Neuronal stem cell (in vitro differentiated cells): ENCODE measurements around the gene DOCK4.

Source experiments
- DNase-seq: peaks from one replicate; pipeline ENCODE4 v3.0.0-alpha.2; 2013; ENCODE audit warnings: low spot score
- H2AFZ ChIP-seq: one replicate; pipeline ENCODE4 v1.6.1; 2013; ENCODE audit warnings: mild to moderate bottlenecking, low read length, inconsistent platforms
- H2AK5ac ChIP-seq: 2 replicates; pipeline ENCODE4 v1.6.1; 2013; ENCODE audit warnings: low read depth, mild to moderate bottlenecking, inconsistent platforms, low read length, moderate library complexity, mixed read lengths
- H2BK120ac ChIP-seq: 2 replicates; pipeline ENCODE4 v1.6.1; 2013; ENCODE audit warnings: low read depth, mild to moderate bottlenecking, inconsistent platforms, low read length, moderate library complexity, mixed read lengths
- H2BK12ac ChIP-seq: one replicate; pipeline ENCODE4 v1.6.1; 2013; ENCODE audit warnings: low read length, inconsistent platforms
- H2BK15ac ChIP-seq: 2 replicates; pipeline ENCODE4 v1.6.1; 2013; ENCODE audit warnings: mild to moderate bottlenecking, low read length, inconsistent platforms, mixed read lengths
- H2BK5ac ChIP-seq: one replicate; pipeline ENCODE4 v1.6.1; 2013; ENCODE audit warnings: inconsistent platforms, mild to moderate bottlenecking, low read length, moderate library complexity
- H3K14ac ChIP-seq: one replicate; pipeline ENCODE4 v1.6.1; 2013; ENCODE audit warnings: low read length, inconsistent platforms
- H3K18ac ChIP-seq: 2 replicates; pipeline ENCODE4 v1.6.1; 2013; ENCODE audit warnings: low read length, inconsistent platforms
- H3K23ac ChIP-seq: 2 replicates; pipeline ENCODE4 v1.6.1; 2013; ENCODE audit warnings: low read depth, mild to moderate bottlenecking, mixed read lengths, low read length, inconsistent platforms; ENCODE audit not compliant: poor library complexity
- H3K27ac ChIP-seq: replicated peaks from 3 replicates; pipeline ENCODE4 v1.5.1; 2013; ENCODE audit warnings: low read length, inconsistent platforms
- H3K27me3 ChIP-seq, 3 experiments: 2 replicates each; pipeline ENCODE4 v1.6.1; 2013; ENCODE audit warnings: low read length in 3 of 3, mild to moderate bottlenecking in 2 of 3, inconsistent platforms in 1 of 3, low read depth in 1 of 3, mixed read lengths in 1 of 3, moderate library complexity in 1 of 3; ENCODE audit not compliant: control insufficient read depth in 3 of 3, insufficient read depth in 3 of 3
- H3K36me3 ChIP-seq, 2 donors: replicated peaks in 1 of 2; 2 replicates each; pipeline ENCODE4 v1.6.1; 2013; ENCODE audit warnings: low read length in 2 of 2; ENCODE audit not compliant: control insufficient read depth in 2 of 2, insufficient read depth in 2 of 2
- H3K4ac ChIP-seq: 2 replicates; pipeline ENCODE4 v1.6.1; 2013; ENCODE audit warnings: inconsistent platforms, mild to moderate bottlenecking, low read length, moderate library complexity
- H3K4me1 ChIP-seq, 2 donors: 1 replicate in 1 of 2; 2 replicates in 1 of 2; pipeline ENCODE4 v1.6.1; 2013; ENCODE audit warnings: low read length in 2 of 2, low read depth in 1 of 2; ENCODE audit not compliant: control insufficient read depth in 2 of 2, insufficient read depth in 1 of 2
- H3K4me2 ChIP-seq: one replicate; pipeline ENCODE4 v1.6.1; 2013; ENCODE audit warnings: mild to moderate bottlenecking, low read length, inconsistent platforms; ENCODE audit not compliant: insufficient read depth, poor library complexity, severe bottlenecking
- H3K4me3 ChIP-seq, 2 donors: 2 replicates each; pipeline ENCODE4 v1.5.1; 2013; ENCODE audit warnings: low read length in 2 of 2, mild to moderate bottlenecking in 2 of 2, inconsistent platforms in 1 of 2, moderate library complexity in 1 of 2
- H3K79me1 ChIP-seq: one replicate; pipeline ENCODE4 v1.6.1; 2013; ENCODE audit warnings: low read depth, mild to moderate bottlenecking, inconsistent platforms, low read length, moderate library complexity
- H3K9ac ChIP-seq: one replicate; pipeline ENCODE4 v1.6.1; 2013; ENCODE audit warnings: mild to moderate bottlenecking, low read depth, low read length, inconsistent platforms; ENCODE audit not compliant: poor library complexity
- H3K9me3 ChIP-seq, 2 donors: replicated peaks in 1 of 2; 2 replicates each; pipeline versions ENCODE3 to v1.6.1; 2013; ENCODE audit warnings: low read length in 2 of 2, mild to moderate bottlenecking in 2 of 2, inconsistent platforms in 1 of 2, low read depth in 1 of 2, mixed read lengths in 1 of 2, moderate library complexity in 1 of 2; ENCODE audit not compliant: control insufficient read depth in 2 of 2, insufficient read depth in 1 of 2
- H4K8ac ChIP-seq: one replicate; pipeline ENCODE4 v1.6.1; 2013; ENCODE audit warnings: low read depth, mild to moderate bottlenecking, inconsistent platforms, low read length, moderate library complexity
- H4K91ac ChIP-seq: one replicate; pipeline ENCODE4 v1.6.1; 2013; ENCODE audit warnings: low read length, low read depth, mild to moderate bottlenecking, inconsistent platforms; ENCODE audit not compliant: poor library complexity
- WGBS, 2 donors: extraction: QIAGEN DNeasy Blood & Tissue Kit; methylation state at CpG; one replicate each; pipeline ENCODE4 v1.1.7; 2013; ENCODE audit warnings: missing lambda C conversion rate in 2 of 2, mixed read lengths in 1 of 2; ENCODE audit not compliant: insufficient read length in 2 of 2, insufficient replicate concordance in 1 of 2; ENCODE audit errors: extremely low coverage in 2 of 2; 5-methylcytosine and 5-hydroxymethylcytosine counted together

Gene DOCK4

GRCh38 chr7:112180223-112180622 is 26.0 kb downstream of the DOCK4 start:
- Histone ChIP-seq H2BK120ac (no peak overlapping the region), H2AFZ (no peak overlapping the region), H2BK12ac (no peak overlapping the region), H3K4me2 (no peak overlapping the region), H3K27ac (no peak overlapping the region), H3K36me3 (no peaks in the 10 kb centered on the region), H4K91ac (no peak overlapping the region), H3K23ac (no peak overlapping the region), H3K4me3 (no peak overlapping the region), H3K14ac (no peak overlapping the region), H3K9ac (no peak overlapping the region), H3K79me1 (no peaks in the 10 kb centered on the region), H3K4ac (no peak overlapping the region), H3K27me3 (no peaks in the 10 kb centered on the region), H2BK5ac (no peak overlapping the region), H4K8ac (no peak overlapping the region), H2BK15ac (no peak overlapping the region), H2AK5ac (no peak overlapping the region), H3K9me3 (no peaks in the 10 kb centered on the region), H3K4me1 (peaks cover 5 to 11% of the 10 kb centered on the region in 2 donors), H3K18ac (no peak overlapping the region)
- DNase-seq: no peak
- no CpG with 5 or more reads among the region's 4 CpGs for WGBS, 2 donors

GRCh38 chr7:112176693-112177415 is 29.3 kb downstream of the DOCK4 start:
- Histone ChIP-seq H3K4ac (no peak overlapping the region), H3K14ac (no peak overlapping the region), H2AK5ac (no peak overlapping the region), H3K27ac (no peak overlapping the region), H3K4me2 (no peak overlapping the region), H3K9me3 (peaks cover 0 to 2% of the 10 kb centered on the region in 2 donors), H3K36me3 (no peaks in the 10 kb centered on the region), H3K4me1 (peaks cover 2 to 7% of the 10 kb centered on the region in 2 donors), H3K79me1 (no peaks in the 10 kb centered on the region), H2BK12ac (no peak overlapping the region), H4K8ac (no peak overlapping the region), H2BK5ac (no peak overlapping the region), H3K23ac (no peak overlapping the region), H2BK15ac (no peak overlapping the region), H3K27me3 (no peaks in the 10 kb centered on the region), H4K91ac (no peak overlapping the region), H3K18ac (no peak overlapping the region), H2BK120ac (no peak overlapping the region), H2AFZ (no peak overlapping the region), H3K4me3 (no peak overlapping the region), H3K9ac (no peak overlapping the region)
- no peak for DNase-seq
- no CpG with 5 or more reads among the region's 5 CpGs for WGBS, 2 donors

- Histone ChIP-seq H3K23ac (no peak overlapping the region), H3K36me3 (no peaks in the 10 kb centered on the region), H3K4ac (no peak overlapping the region), H2BK12ac (no peak overlapping the region), H2BK15ac (no peak overlapping the region), H3K27ac (no peak overlapping the region), H3K27me3 (no peaks in the 10 kb centered on the region), H4K8ac (no peak overlapping the region), H4K91ac (no peak overlapping the region), H2BK5ac (no peak overlapping the region), H2AFZ (no peak overlapping the region), H2BK120ac (no peak overlapping the region), H3K18ac (no peak overlapping the region), H3K4me1 (peaks cover 2 to 7% of the 10 kb centered on the region in 2 donors), H3K4me3 (no peak overlapping the region), H3K14ac (no peak overlapping the region), H3K9ac (no peak overlapping the region), H3K4me2 (no peak overlapping the region), H2AK5ac (no peak overlapping the region), H3K9me3 (peaks cover 0 to 5% of the 10 kb centered on the region in 2 donors), H3K79me1 (no peaks in the 10 kb centered on the region)
- no peak for DNase-seq
- no CpG with 5 or more reads among the region's 2 CpGs for WGBS, 2 donors
Measured at GRCh38 chr7:112176241-112176640, 30.0 kb downstream of the DOCK4 start.

DNA sequence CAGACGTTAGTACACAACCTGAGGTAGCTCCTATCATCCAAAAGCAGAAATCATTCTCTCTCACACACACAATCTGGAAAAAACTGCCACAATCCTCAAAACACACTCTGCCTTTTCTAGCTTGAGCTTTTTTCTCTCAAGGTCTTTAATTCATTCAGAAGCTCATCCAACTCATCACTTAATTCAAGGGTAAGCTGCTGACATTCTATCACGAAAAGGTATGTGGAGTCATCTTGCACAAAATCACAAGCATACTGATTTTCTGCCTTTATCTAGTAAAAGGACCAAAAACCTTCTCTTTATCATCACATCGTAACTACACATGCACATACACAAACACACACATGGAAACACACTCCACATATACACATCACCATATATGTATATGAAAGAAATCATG is 32.0 kb downstream of the DOCK4 start:
- no peak overlapping the region for H3K18ac ChIP-seq
- no peak overlapping the region for H3K4me3 ChIP-seq
- no peaks in the 10 kb centered on the region for H3K27me3 ChIP-seq
- no peaks in the 10 kb centered on the region for H3K79me1 ChIP-seq
- H3K14ac ChIP-seq: no peak overlapping the region
- H3K9me3 ChIP-seq: peaks cover 0 to 5% of the 10 kb centered on the region in 2 donors
- H2BK12ac ChIP-seq: no peak overlapping the region
- no peak overlapping the region for H2BK120ac ChIP-seq
- no peak overlapping the region for H3K9ac ChIP-seq
- no peak overlapping the region for H3K23ac ChIP-seq
- no peak overlapping the region for H2BK5ac ChIP-seq
- H4K91ac ChIP-seq: no peak overlapping the region
- no peaks in the 10 kb centered on the region for H3K36me3 ChIP-seq
- H4K8ac ChIP-seq: no peak overlapping the region
- H3K27ac ChIP-seq: no peak overlapping the region
- WGBS, 2 donors: 100% methylated on average over 1 of the region's 3 CpGs; no CpG with 5 or more reads in 1 of the 2 donors
- peaks cover 0 to 7% of the 10 kb centered on the region in 2 donors for H3K4me1 ChIP-seq
- DNase-seq: no peak
- no peak overlapping the region for H3K4ac ChIP-seq
- no peak overlapping the region for H2AK5ac ChIP-seq
- no peak overlapping the region for H3K4me2 ChIP-seq
- H2BK15ac ChIP-seq: no peak overlapping the region
- no peak overlapping the region for H2AFZ ChIP-seq
